Right atrium auricular region (tissue), 2 donors: Measurements from ENCODE around the gene OSTC. TPM values are rescaled to one million over a fixed set of nuclear protein-coding genes. Genes with fewer than 3 reads are reported as not detected.
"Not testable (repeated sequence)": the region's sequence is repeated elsewhere in the genome, so short reads cannot be mapped to it uniquely, and the experiment has no call there.

Experiments used
- DNase-seq: peaks from one replicate; pipeline ENCODE4 v3.0.0-alpha.2; 2019; ENCODE audit warnings: low spot score
- H3K27ac ChIP-seq, 2 donors: fragments of 200-600 bp; sonication (generic); 1 replicate in 1 of 2; 2 replicates in 1 of 2; pipeline ENCODE4 v1.5.1; 2016 to 2019
- H3K27me3 ChIP-seq, 2 donors: fragments of 200-600 bp; sonication (generic); one replicate each; pipeline versions ENCODE4 v1.5.1 to v1.6.0; 2017 to 2019
- H3K36me3 ChIP-seq: fragments of 200-600 bp; sonication (generic); one replicate; pipeline ENCODE4 v1.5.1; 2016
- H3K4me1 ChIP-seq, 2 donors: fragments of 200-600 bp; sonication (generic); one replicate each; pipeline versions ENCODE4 v1.5.1 to v1.6.0; 2017 to 2019
- H3K4me3 ChIP-seq, 2 donors: fragments of 200-600 bp; sonication (generic); 1 replicate in 1 of 2; 2 replicates in 1 of 2; pipeline ENCODE4 v1.5.1; 2017 to 2019; ENCODE audit warnings: mild to moderate bottlenecking in 1 of 2, moderate library complexity in 1 of 2
- H3K9me3 ChIP-seq, 2 donors: fragments of 200-600 bp; sonication (generic); one replicate each; pipeline ENCODE4 v1.5.1; 2019
- total RNA-seq, 2 donors: library from RNA; depleted of rRNA; stranded (reverse); fragments of >200 nt; gene quantifications; one replicate each; pipeline ENCODE4 v1.1.0, GENCODE V29; 2016
- TF ChIP-seq, protein P1 (sequence below), 2 donors: fragments of 200-600 bp; sonication (generic); IDR thresholded peaks; one replicate each; pipeline ENCODE4 v1.5.1; 2019; ENCODE audit warnings: antibody characterized with exemption in 2 of 2

OSTC gene
- total RNA-seq, 2 donors from 2014 or later: 29.8 to 43.3 TPM

DNA sequence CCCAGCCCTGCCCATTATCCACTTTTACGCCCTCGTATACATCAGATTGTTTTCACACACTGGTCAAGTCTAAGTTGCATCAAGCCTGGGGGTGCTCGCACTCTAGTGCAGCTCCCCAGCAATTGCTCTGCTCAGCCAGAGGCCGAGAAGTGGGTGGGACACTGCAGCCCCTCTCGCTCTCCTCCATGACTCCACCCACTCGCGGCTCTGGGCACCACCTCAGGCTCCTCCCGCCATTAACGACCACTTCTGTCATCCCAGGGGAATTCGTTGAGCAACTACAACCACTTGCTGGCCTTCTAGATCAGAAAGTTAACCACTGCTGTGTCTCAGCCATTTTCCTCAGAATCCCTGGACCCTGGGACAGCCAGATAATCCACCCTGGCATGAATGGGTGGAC lies 58.8 kb downstream of the OSTC start:
- H3K4me3 ChIP-seq: no peak overlapping the region
- TF ChIP-seq, protein P1, sequence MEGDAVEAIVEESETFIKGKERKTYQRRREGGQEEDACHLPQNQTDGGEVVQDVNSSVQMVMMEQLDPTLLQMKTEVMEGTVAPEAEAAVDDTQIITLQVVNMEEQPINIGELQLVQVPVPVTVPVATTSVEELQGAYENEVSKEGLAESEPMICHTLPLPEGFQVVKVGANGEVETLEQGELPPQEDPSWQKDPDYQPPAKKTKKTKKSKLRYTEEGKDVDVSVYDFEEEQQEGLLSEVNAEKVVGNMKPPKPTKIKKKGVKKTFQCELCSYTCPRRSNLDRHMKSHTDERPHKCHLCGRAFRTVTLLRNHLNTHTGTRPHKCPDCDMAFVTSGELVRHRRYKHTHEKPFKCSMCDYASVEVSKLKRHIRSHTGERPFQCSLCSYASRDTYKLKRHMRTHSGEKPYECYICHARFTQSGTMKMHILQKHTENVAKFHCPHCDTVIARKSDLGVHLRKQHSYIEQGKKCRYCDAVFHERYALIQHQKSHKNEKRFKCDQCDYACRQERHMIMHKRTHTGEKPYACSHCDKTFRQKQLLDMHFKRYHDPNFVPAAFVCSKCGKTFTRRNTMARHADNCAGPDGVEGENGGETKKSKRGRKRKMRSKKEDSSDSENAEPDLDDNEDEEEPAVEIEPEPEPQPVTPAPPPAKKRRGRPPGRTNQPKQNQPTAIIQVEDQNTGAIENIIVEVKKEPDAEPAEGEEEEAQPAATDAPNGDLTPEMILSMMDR (IDR thresholded peaks at IDR 0.05): no peak
- no peaks in the 10 kb centered on the region for H3K27me3 ChIP-seq
- H3K4me1 ChIP-seq: no peaks in the 10 kb centered on the region
- no peak overlapping the region for H3K27ac ChIP-seq
- H3K36me3 ChIP-seq: no peaks in the 10 kb centered on the region
- no peak for DNase-seq
- H3K9me3 ChIP-seq: no peaks in the 10 kb centered on the region

DNA sequence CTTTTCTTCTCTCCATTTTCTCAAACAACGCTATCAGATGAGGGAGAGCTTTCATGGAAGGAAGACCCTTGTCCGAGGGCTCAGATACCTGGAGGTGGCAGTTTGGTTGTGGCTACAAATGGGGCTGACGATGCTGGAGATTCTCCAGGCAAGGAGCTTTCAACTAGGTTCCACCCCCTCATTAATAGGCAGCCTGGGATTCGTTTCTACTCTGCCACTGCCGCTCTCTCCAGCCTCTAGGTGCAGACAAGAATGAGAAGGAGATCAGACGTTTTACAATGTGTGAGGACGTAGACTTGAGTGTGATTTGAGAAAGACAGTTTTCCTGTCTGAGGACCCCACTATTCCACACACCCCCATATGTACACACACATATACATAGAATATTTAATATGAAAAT lies 59.3 kb downstream of the OSTC start:
- TF ChIP-seq, protein P1 (IDR thresholded peaks at IDR 0.05): no peak

DNA sequence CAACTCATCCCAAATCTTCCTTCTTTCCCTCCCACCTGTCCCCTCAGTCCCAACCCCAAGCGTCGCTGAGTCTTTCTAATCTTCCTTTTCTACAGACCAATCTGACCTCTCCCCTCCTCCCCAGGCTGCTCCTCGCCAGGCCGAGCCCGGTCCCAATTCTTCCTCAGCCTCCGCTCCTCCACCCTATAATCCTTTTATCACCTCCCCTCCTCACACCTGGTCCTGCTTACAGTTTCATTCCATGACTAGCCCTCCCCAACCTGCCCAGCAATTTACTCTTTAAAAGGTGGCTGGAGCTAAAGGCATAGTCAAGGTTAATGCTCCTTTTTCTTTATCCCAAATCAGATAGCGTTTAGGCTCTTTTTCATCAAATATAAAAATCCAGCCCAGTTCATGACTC lies 60.2 kb downstream of the OSTC start:
- H3K4me1 ChIP-seq, H3K4me3 ChIP-seq, DNase-seq, H3K27me3 ChIP-seq, H3K27ac ChIP-seq, H3K9me3 ChIP-seq, H3K36me3 ChIP-seq: not testable (repeated sequence)

More for the DNA sequence above, 59.3 kb downstream of the OSTC start:
- Histone ChIP-seq H3K36me3 (no peaks in the 10 kb centered on the region), H3K27ac (no peak overlapping the region), H3K9me3 (no peaks in the 10 kb centered on the region), H3K4me3 (no peak overlapping the region), H3K4me1 (no peaks in the 10 kb centered on the region), H3K27me3 (no peaks in the 10 kb centered on the region)
- no peak for DNase-seq

DNA sequence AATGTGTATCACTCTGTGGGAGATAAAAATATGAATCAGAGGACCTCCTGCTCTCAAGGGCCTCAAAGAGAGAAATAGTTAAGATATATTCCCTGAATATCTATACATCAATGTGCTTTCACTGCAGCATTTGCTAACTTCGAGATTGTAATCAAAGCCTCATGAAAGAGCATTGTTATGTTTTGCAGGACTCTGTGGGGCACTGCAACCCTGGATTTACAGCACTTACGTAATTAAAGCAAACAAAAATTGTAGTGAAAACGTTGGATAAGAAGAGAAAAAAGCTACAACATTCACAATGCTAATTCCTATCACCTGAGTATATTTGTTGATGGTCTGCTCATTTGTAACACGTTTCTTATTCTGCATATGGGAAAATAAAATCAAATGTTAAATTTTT lies 64.5 kb downstream of the OSTC start:
- TF ChIP-seq, protein P1 (IDR thresholded peaks at IDR 0.05): no peak
- Histone ChIP-seq H3K27ac (no peak overlapping the region), H3K36me3 (no peaks in the 10 kb centered on the region)

DNA sequence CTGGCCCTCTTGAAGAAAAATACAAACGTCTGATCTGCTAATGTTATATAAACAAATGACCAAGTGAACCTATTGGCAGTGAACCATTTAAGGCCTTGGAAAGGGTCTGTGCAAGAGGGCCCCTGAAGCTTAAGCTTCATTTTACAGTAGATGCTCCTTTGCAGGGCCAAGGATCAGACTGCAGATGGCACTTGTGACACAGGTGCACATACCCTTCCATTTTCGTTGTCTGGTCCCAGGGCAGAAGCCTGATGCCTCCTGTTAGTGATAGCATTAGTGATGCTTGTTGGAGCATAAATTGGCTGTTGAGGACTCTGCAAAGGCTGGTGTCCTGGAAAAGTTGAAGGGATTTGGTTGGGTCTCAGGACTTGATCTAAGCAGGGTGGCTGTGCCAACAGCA lies 65.9 kb downstream of the OSTC start:
- TF ChIP-seq, protein P1 (IDR thresholded peaks at IDR 0.05): no peak
- Histone ChIP-seq H3K4me1 (no peaks in the 10 kb centered on the region), H3K27ac (no peak overlapping the region), H3K27me3 (no peaks in the 10 kb centered on the region), H3K9me3 (no peaks in the 10 kb centered on the region), H3K4me3 (no peak overlapping the region), H3K36me3 (no peaks in the 10 kb centered on the region)
- no peak for DNase-seq

More for the DNA sequence above, 64.5 kb downstream of the OSTC start:
- Histone ChIP-seq H3K27me3 (no peaks in the 10 kb centered on the region), H3K4me3 (no peak overlapping the region), H3K9me3 (no peaks in the 10 kb centered on the region), H3K4me1 (no peaks in the 10 kb centered on the region)
- no peak for DNase-seq

DNA sequence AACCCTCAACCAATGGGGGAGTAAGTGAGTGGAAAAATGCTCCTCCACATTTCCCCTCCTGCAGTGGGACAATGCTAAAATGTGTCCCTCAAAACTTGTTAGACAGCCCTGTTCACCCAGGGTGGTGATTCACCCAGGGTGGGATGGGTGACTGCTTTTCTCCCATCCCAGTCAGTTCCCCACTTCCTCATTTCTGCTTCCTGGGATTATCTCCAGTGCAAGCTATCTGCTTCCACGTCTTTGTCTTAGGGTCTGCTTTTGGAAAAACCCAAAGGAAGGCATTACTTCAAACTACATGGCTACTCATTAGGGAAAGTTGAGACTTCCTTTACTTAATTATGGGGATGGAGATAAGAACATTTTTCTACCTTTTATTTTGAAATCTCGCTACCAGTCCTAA lies 67.0 kb downstream of the OSTC start:
- Histone ChIP-seq H3K4me1 (no peaks in the 10 kb centered on the region), H3K27ac (no peak overlapping the region), H3K36me3 (no peaks in the 10 kb centered on the region), H3K9me3 (no peaks in the 10 kb centered on the region), H3K27me3 (no peaks in the 10 kb centered on the region), H3K4me3 (no peak overlapping the region)
- TF ChIP-seq, protein P1 (IDR thresholded peaks at IDR 0.05): no peak
- no peak for DNase-seq

Other genes starting within 250 kb of the OSTC start
- gene RPL34, start 30.0 kb upstream of the OSTC start, total RNA-seq: 100 to 1,000 TPM; 435 to 652 TPM
- gene ETNPPL, start 112.5 kb downstream of the OSTC start, total RNA-seq: 1 to 10 TPM in 1 of 2 donors, under 1 TPM in 1; 0.75 to 5.7 TPM